Upper lobe of right lung (tissue), 1 donor: ENCODE data around the gene LRMDA. TPM values are rescaled to one million over a fixed set of nuclear protein-coding genes. Genes with fewer than 3 reads are reported as not detected.

Experiments
- ATAC-seq: fragments of 200-7000 bp; cut with Tn5 transposase; one replicate; pipeline ENCODE4 v1.9.1; 2020; ENCODE audit warnings: mild to moderate bottlenecking, moderate library complexity
- DNase-seq: peaks from one replicate; pipeline ENCODE4 v3.0.0-alpha.2; 2020
- H3K27ac ChIP-seq: fragments of 200-600 bp; one replicate; pipeline ENCODE4 v1.8.0; 2022
- H3K27me3 ChIP-seq: fragments of 200-600 bp; one replicate; pipeline ENCODE4 v1.8.0; 2022; ENCODE audit warnings: mild to moderate bottlenecking
- H3K36me3 ChIP-seq: fragments of 200-600 bp; one replicate; pipeline ENCODE4 v1.8.0; 2022
- H3K4me1 ChIP-seq: fragments of 200-600 bp; one replicate; pipeline ENCODE4 v1.8.0; 2022
- H3K4me3 ChIP-seq: fragments of 200-600 bp; one replicate; pipeline ENCODE4 v1.8.0; 2022; ENCODE audit warnings: mild to moderate bottlenecking
- H3K9me3 ChIP-seq: fragments of 200-600 bp; one replicate; pipeline ENCODE4 v1.8.0; 2022
- intact Hi-C: fragments of 100-400 bp; cut with DNase I; formaldehyde crosslinking; loops from one replicate; pipeline ENCODE4 v1.11.0; 2022
- total RNA-seq: library from RNA; stranded (reverse); fragmentation: NEBNext Ultra II Directional; extraction: Animal tissue kit (Norgen Biotek cat#: 25700); gene quantifications from one replicate; pipeline ENCODE4 v1.2.1, GENCODE V29; 2021
- TF ChIP-seq, protein P1 (sequence below): fragments of 200-600 bp; IDR thresholded peaks from one replicate; pipeline ENCODE4 v1.8.0; 2022; ENCODE audit warnings: antibody characterized with exemption
- donor health status: DM: no; HTN: yes; CAD: no; lungs with severe emphysema.

LRMDA gene
- total RNA-seq, 1 donor from 2014 or later = 20.0 TPM

DNA sequence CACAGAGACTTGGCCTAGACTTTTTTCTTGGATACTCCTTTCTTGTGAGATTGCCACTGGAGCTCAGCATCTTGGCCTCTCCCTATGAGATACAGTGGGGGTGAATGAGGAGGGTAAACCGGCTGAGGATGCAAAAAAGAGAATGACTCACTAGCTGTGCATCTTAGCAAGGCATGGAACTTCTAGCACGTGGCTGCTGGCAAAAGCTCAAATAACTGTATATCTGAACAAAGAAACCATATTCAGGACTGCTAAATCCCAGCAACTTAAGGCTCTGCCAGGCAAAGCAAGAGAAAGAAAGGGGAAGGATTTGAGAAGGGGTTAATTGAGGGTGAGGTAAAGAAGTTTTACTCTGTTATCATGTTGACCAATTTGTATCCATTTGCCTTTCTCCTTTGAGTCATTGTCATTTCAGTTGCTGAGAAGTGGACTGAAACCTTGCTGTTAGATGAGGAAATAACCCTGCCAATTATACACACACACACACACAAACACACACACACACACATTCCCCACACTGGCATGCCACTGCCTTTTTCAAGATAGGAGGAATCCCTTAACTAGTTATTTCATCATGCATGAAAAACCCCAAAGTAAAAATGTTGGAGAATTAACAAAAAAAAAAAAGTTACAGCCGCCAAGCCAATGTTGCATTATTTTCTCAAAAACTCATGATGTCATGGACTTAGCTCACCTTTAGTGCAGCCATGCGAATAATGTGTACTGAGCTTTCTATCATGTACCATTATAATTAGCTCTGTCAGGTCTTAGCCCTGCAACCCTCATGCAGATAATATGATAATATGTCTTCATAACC is 997.3 kb downstream of the LRMDA start:
- no peaks in the 10 kb centered on the region for H3K36me3 ChIP-seq
- no peaks in the 10 kb centered on the region for H3K9me3 ChIP-seq

DNA sequence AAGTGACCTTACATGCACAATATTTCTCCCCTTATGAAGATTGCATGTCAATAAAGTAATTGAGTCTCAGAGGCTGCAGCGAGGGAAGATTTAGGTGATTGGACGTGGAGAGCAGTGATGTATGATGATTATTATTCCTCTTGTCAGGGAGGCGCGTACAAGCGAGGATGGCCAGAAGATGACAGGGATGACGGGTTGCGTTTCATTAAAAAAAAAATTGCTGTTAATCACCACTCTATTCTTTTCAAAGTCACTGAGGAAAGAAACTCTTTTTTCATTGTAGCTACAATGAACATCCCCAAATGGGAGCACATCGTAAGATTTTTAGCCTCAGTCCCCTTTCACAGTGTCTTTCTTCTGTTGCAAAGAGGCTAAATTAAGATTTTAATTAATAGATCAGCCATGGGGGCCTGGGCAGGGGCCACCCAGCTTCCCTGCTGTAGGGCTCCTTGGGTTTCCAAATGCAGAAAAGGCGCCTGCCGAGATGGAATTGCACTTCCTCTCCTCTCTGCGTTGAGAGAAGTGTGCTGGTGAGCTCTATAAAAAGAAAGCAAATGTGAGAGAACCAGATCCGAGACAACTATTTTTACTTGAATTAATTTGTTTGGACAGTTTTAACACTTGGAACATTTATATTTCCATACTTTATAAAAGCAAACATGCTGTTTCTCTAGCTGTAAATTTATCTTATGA is 998.1 kb downstream of the LRMDA start:
- H3K9me3 ChIP-seq = no peaks in the 10 kb centered on the region
- ATAC-seq (no peak), DNase-seq (no peak)
- intact Hi-C loops = no loop called here
- H3K27me3 ChIP-seq = no peaks in the 10 kb centered on the region
- no peak overlapping the region for H3K27ac ChIP-seq
- H3K4me3 ChIP-seq = no peak overlapping the region
- H3K4me1 ChIP-seq = peaks cover 6% of the 10 kb centered on the region
- TF ChIP-seq, protein P1, sequence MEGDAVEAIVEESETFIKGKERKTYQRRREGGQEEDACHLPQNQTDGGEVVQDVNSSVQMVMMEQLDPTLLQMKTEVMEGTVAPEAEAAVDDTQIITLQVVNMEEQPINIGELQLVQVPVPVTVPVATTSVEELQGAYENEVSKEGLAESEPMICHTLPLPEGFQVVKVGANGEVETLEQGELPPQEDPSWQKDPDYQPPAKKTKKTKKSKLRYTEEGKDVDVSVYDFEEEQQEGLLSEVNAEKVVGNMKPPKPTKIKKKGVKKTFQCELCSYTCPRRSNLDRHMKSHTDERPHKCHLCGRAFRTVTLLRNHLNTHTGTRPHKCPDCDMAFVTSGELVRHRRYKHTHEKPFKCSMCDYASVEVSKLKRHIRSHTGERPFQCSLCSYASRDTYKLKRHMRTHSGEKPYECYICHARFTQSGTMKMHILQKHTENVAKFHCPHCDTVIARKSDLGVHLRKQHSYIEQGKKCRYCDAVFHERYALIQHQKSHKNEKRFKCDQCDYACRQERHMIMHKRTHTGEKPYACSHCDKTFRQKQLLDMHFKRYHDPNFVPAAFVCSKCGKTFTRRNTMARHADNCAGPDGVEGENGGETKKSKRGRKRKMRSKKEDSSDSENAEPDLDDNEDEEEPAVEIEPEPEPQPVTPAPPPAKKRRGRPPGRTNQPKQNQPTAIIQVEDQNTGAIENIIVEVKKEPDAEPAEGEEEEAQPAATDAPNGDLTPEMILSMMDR = no peak
- H3K36me3 ChIP-seq = no peaks in the 10 kb centered on the region

More for the DNA sequence above, 997.3 kb downstream of the LRMDA start:
- Histone ChIP-seq H3K4me3 (no peak overlapping the region), H3K27me3 (no peaks in the 10 kb centered on the region), H3K27ac (no peak overlapping the region), H3K4me1 (peaks cover 6% of the 10 kb centered on the region)
- intact Hi-C loops = no loop called here
- no peak for DNase-seq
- ATAC-seq = no peak
- TF ChIP-seq, protein P1 = no peak

DNA sequence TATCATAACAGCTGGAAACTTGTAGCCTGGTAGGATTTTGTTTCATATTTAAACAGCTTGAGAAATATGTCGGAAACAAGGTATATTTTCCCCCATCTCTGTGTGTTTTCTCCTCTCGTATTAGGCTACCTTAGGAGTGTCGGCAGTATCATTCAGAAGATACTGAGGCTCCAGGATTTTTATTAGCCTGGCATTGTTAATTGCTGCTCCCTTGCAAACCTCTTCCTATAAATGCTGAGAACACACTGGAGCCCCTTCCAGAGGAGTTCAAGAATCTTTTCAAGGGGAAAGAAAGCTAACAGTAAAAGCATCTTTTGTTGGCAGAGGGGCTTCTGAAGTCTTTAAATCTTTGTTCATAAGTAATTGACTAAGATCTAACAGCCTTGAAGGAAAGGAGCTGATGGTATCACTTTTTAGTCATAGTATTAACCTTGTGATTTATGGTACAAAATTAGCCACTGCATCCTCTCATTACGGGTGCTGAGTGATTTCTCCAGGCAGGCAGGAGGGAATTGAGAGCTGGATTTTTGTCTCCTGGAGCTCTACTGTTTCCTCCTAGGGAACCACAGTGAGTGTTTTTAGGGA is 998.7 kb downstream of the LRMDA start:
- no peak overlapping the region for H3K27ac ChIP-seq
- H3K4me3 ChIP-seq = no peak overlapping the region
- ATAC-seq (no peak), DNase-seq (no peak)
- no peaks in the 10 kb centered on the region for H3K36me3 ChIP-seq
- H3K4me1 ChIP-seq = peaks cover 6% of the 10 kb centered on the region
- no peaks in the 10 kb centered on the region for H3K9me3 ChIP-seq
- TF ChIP-seq, protein P1 = no peak
- intact Hi-C loops = no loop called here
- no peaks in the 10 kb centered on the region for H3K27me3 ChIP-seq

DNA sequence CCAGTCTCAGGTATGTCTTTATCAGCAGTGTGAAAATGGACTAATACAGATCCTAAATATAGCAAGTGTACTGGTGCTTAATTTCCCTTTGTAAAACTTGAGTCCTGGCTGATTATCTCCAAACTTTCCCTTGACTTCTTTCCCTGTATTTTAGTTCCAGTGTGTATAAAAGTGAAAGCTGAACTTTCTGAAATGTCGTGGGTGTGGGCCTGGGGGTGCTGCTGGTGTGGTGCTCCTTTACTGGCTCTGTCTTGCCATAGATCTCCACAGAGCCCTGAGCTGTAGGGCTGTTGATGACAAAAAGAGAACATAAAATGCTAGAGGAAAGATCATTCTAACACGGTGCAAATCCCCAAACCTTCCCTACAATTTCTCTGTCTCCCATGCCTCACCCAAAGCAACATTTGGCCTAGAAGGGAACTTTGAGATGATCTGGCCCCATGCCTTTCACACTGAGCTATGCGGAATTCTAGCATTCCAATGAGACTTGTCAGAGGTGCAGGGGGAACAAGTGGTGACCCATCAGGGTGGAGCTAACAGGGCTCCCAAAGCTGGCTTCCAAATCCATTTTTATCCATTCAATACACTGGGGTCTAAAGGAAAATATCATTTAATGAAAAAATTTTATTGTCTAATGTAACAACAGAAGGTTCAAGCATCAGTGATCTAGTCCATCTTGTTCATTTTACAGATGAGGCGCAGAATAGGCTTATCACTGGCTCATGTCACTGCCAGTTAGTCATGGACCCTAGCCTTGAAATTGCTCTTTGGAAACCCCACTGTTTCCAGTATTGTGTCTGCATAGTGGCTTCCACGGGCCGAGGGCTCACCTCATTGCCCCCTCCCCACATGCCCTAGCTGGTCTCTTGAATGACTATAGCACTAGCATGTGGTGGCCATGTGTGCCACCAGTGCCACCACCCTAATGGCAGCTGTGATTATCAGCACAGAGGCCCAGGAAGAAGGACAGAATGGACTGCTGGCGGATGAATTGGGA is 1000.9 kb downstream of the LRMDA start:
- H3K4me1 ChIP-seq = peaks cover 6% of the 10 kb centered on the region
- no peaks in the 10 kb centered on the region for H3K36me3 ChIP-seq
- ATAC-seq = peak; percentile 71
- TF ChIP-seq, protein P1 = no peak
- DNase-seq = no peak
- no peak overlapping the region for H3K4me3 ChIP-seq
- no peaks in the 10 kb centered on the region for H3K27me3 ChIP-seq
- H3K9me3 ChIP-seq = no peaks in the 10 kb centered on the region
- H3K27ac ChIP-seq = peak overlapping the region; percentile 9
- intact Hi-C loops = no loop called here
